ENCODE data around the gene P4HA2.

GRCh38 chr5:132258102-132259068 is 30.7 kb upstream of the P4HA2 start:
- TF ChIP-seq CTCF (IDR thresholded peaks at IDR 0.05) (no peak), EP300 (IDR thresholded peaks at IDR 0.05) (no peak)

All from stomach (tissue), 4 donors.